NCI-H2196 treated with DMSO at 0.1 percent for 48 hours (cell line): ENCODE data around the gene CPED1.
"Not testable (repeated sequence)": the region's sequence is repeated elsewhere in the genome, so short reads cannot be mapped to it uniquely, and the experiment has no call there.

Experiments
- DNase-seq: peaks from one replicate; lab custom pipeline; 2025; ENCODE audit not compliant: unreplicated experiment; lab: John Stamatoyannopoulos, UW

The CPED1 gene

GRCh38 chr7:121274467-121274866, 286.0 kb downstream of the CPED1 start:
- DNase-seq, result no peak

GRCh38 chr7:121275204-121275603, 286.7 kb downstream of the CPED1 start:
- DNase-seq, result no peak

- no peak for DNase-seq
These were observed 287.8 kb downstream of the CPED1 start for GRCh38 chr7:121276313-121276712.

- DNase-seq, result no peak
These were observed 289.9 kb downstream of the CPED1 start for GRCh38 chr7:121278120-121279021.

GRCh38 chr7:121279060-121279620, 290.6 kb downstream of the CPED1 start:
- DNase-seq, result no peak

GRCh38 chr7:121279822-121280221, 291.3 kb downstream of the CPED1 start:
- DNase-seq, result no peak

GRCh38 chr7:121280656-121281055, 292.1 kb downstream of the CPED1 start:
- DNase-seq, result no peak

- no peak for DNase-seq
These were observed 293.6 kb downstream of the CPED1 start for GRCh38 chr7:121282129-121282528.

GRCh38 chr7:121285066-121285667, 296.7 kb downstream of the CPED1 start:
- no peak for DNase-seq

- DNase-seq, result no peak
These were observed 297.7 kb downstream of the CPED1 start for GRCh38 chr7:121286186-121286585.

GRCh38 chr7:121286742-121287734, 298.5 kb downstream of the CPED1 start:
- DNase-seq, result no peak

- DNase-seq, result no peak
These were observed 300.4 kb downstream of the CPED1 start for GRCh38 chr7:121288894-121289293.

- not testable (repeated sequence) for DNase-seq
These were observed 301.4 kb downstream of the CPED1 start for GRCh38 chr7:121289930-121290329.

- no peak for DNase-seq
These were observed 306.0 kb downstream of the CPED1 start for GRCh38 chr7:121294448-121294992.

GRCh38 chr7:121297843-121298242, 309.3 kb downstream of the CPED1 start:
- no peak for DNase-seq

- no peak for DNase-seq
These were observed 310.3 kb downstream of the CPED1 start for GRCh38 chr7:121298831-121299239.

GRCh38 chr7:121300685-121301420, 312.3 kb downstream of the CPED1 start:
- DNase-seq, result no peak

- DNase-seq, result no peak
These were observed 313.1 kb downstream of the CPED1 start for GRCh38 chr7:121301446-121302213.

GRCh38 chr7:121302214-121302745, 313.8 kb downstream of the CPED1 start:
- DNase-seq, result no peak
